Uterus (tissue), 2 donors: ENCODE data around the gene ZDHHC14.

Experiments used
- CTCF ChIP-seq, 4 experiments: fragments of 200-600 bp in 2 of 4; fragments of 450-650 bp in 2 of 4; sonication (generic) in 2 of 4; IDR thresholded peaks; one replicate each; pipeline ENCODE4 v1.5.1; 2016 to 2019; ENCODE audit warnings: antibody characterized with exemption in 4 of 4, mild to moderate bottlenecking in 2 of 4, moderate library complexity in 1 of 4
- POLR2A ChIP-seq, 2 donors: fragments of 450-650 bp; IDR thresholded peaks; one replicate each; pipeline ENCODE4 v1.6.1; 2016; ENCODE audit warnings: antibody characterized with exemption in 2 of 2, mild to moderate bottlenecking in 1 of 2, moderate library complexity in 1 of 2

- TF ChIP-seq CTCF (IDR thresholded peaks at IDR 0.05), result no peak
- TF ChIP-seq POLR2A (IDR thresholded peaks at IDR 0.05), result no peak
These were observed 340.4 kb downstream of the ZDHHC14 start for GRCh38 chr6:157721426-157721825.
